Bronchial epithelial cell (primary cell): ENCODE data around the gene KRT74. TPM values are rescaled to one million over a fixed set of nuclear protein-coding genes. Genes with fewer than 3 reads are reported as not detected.

Experiments used
- DNase-seq: peaks from one replicate; pipeline ENCODE4 v3.0.0-alpha.2; 2010; ENCODE audit warnings: low read depth
- FAIRE-seq: peaks from 2 replicates; lab custom pipeline; 2011; peaks lifted over from hg19 to GRCh38; lab: Jason Lieb, UNC
- H3K27me3 ChIP-seq: 2 replicates; pipeline ENCODE4 v1.5.1; 2011; ENCODE audit warnings: low read length; ENCODE audit not compliant: control insufficient read depth, insufficient read depth
- H3K36me3 ChIP-seq: 2 replicates; pipeline ENCODE4 v1.5.1; 2011; ENCODE audit warnings: low read length; ENCODE audit not compliant: control insufficient read depth, insufficient read depth
- H3K4me3 ChIP-seq: 2 replicates; pipeline ENCODE4 v1.5.1; 2011; ENCODE audit warnings: mild to moderate bottlenecking, low read depth, low read length, control low read depth
- total RNA-seq: library from RNA; depleted of rRNA; stranded (reverse); fragments of >200 nt; gene quantifications from 2 replicates; pipeline ENCODE4 v1.2.1, GENCODE V29; 2014
- TF ChIP-seq, protein P1 (sequence below): IDR thresholded peaks from 2 replicates; pipeline ENCODE4 v1.5.1; 2011; ENCODE audit warnings: mild to moderate bottlenecking, moderate library complexity, low read length, control low read depth, inconsistent platforms; ENCODE audit not compliant: insufficient read depth, severe bottlenecking

The KRT74 gene
- total RNA-seq, 1 donor from 2014 or later, result not detected

DNA sequence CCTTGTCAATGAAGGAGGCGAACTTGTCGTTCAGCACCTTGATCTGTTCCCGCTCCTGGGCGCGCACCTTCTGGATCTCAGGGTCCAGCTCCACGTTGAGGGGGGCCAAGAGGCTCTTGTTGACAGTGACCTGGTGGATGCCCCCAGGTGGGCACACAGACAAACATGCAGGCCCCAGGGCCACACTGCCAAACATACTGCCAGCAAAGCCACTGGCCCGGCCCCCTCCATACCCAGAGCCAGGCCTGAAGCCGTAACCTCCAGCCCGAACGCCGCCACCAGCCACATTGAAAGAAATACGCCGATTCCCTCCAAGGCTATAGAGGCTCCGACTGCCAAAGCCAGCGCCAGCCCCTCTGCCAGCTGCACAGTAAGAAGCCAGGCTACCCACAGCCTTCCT lies 337 bp downstream of the KRT74 start:
- TF ChIP-seq, protein P1, sequence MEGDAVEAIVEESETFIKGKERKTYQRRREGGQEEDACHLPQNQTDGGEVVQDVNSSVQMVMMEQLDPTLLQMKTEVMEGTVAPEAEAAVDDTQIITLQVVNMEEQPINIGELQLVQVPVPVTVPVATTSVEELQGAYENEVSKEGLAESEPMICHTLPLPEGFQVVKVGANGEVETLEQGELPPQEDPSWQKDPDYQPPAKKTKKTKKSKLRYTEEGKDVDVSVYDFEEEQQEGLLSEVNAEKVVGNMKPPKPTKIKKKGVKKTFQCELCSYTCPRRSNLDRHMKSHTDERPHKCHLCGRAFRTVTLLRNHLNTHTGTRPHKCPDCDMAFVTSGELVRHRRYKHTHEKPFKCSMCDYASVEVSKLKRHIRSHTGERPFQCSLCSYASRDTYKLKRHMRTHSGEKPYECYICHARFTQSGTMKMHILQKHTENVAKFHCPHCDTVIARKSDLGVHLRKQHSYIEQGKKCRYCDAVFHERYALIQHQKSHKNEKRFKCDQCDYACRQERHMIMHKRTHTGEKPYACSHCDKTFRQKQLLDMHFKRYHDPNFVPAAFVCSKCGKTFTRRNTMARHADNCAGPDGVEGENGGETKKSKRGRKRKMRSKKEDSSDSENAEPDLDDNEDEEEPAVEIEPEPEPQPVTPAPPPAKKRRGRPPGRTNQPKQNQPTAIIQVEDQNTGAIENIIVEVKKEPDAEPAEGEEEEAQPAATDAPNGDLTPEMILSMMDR, result no peak
- H3K27me3 ChIP-seq, result no peaks in the 10 kb centered on the region
- no peak for DNase-seq
- FAIRE-seq, result no peak
- H3K36me3 ChIP-seq, result no peaks in the 10 kb centered on the region
- H3K4me3 ChIP-seq, result no peak overlapping the region

DNA sequence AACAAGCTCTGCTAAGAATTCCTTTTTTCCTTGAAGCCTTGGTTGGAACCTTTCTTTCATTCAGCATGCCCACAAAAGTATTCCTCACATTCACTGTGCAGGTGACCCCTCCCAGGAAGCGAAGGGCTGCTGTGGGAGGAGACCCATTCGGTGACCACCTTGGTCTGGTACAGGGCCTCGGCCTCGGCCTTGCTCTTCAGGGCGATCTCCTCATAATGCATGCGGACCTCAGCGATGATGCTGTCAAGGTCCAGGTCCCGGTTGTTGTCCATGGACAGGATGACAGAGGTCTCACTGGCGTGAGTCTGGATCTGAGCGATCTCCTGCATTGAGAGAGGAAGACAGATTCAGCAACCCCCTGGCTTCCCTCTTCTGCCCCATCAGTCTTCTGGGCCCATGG lies 3.1 kb downstream of the KRT74 start:
- Histone ChIP-seq H3K27me3 (no peaks in the 10 kb centered on the region), H3K4me3 (no peak overlapping the region), H3K36me3 (no peaks in the 10 kb centered on the region)
- TF ChIP-seq, protein P1, result no peak
- FAIRE-seq (peak; percentile 91), DNase-seq (no peak)

DNA sequence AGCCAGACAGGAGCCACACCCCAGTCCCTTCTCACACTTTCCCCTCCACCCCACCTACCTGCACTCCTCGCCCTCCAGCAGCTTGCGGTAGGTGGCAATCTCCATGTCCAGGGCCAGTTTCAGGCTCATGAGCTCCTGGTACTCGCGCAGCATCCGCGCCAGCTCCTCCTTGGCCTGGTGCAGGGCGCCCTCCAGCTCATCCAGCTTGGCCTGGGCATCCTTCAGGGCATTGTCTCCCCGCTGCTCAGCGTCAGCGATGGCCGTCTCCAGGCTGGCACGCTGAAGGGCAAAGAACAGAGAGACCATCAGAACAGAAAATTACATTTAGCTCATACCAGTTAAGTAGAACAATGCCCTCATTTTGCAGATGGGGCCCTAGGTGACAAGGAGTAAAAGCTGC lies 5.5 kb downstream of the KRT74 start:
- TF ChIP-seq, protein P1, result no peak
- no peaks in the 10 kb centered on the region for H3K36me3 ChIP-seq
- peaks cover 3% of the 10 kb centered on the region for H3K27me3 ChIP-seq
- FAIRE-seq, result no peak
- H3K4me3 ChIP-seq, result no peak overlapping the region
- DNase-seq, result no peak

DNA sequence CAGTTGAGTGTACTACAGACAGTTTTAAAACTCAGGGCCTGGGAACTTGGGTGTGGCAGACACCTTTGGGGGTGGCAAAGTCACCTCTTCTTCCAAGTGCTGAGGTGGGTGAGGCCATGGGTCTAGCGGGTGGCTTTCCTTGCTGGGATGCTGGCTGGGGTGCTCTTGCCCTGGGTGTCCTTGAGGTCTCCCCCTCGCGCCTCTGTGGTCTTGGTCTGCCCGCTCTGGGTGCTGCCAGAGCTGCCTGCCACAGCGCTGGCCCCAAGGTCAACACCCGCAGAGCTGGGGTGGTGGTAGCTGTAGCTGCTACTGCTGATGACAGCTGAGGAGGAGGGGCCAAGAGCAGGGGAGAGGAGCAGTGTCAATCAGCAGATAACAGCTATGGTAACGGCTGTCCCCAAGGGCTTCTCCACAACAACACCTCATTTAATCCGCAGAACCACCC lies 6.8 kb downstream of the KRT74 start:
- Histone ChIP-seq H3K4me3 (no peak overlapping the region), H3K27me3 (peaks cover 3% of the 10 kb centered on the region), H3K36me3 (no peaks in the 10 kb centered on the region)
- peak; percentile 83 for FAIRE-seq
- no peak for DNase-seq
- TF ChIP-seq, protein P1, result no peak

DNA sequence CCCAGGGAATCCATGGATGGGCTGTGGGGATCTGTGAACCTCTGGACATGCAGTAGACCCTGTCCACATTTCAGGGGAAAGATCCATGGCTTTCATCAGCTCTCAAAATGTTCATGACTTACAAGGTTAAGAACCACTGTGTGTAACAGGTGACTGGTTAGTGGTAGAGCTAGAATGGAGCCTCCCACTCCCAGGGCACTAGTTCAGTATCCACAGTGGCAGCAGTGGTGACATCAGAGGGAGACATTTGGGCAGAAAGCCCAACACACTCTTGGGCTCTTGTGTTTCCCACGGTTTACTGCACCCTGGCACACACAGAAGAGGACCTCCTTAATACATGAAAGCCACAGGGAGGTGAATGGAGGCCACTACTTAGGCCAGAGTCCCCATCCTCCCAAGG lies 9.1 kb downstream of the KRT74 start:
- TF ChIP-seq, protein P1, result no peak
- FAIRE-seq (peak; percentile 86), DNase-seq (no peak)
- Histone ChIP-seq H3K27me3 (peaks cover 3% of the 10 kb centered on the region), H3K4me3 (no peak overlapping the region), H3K36me3 (no peaks in the 10 kb centered on the region)

DNA sequence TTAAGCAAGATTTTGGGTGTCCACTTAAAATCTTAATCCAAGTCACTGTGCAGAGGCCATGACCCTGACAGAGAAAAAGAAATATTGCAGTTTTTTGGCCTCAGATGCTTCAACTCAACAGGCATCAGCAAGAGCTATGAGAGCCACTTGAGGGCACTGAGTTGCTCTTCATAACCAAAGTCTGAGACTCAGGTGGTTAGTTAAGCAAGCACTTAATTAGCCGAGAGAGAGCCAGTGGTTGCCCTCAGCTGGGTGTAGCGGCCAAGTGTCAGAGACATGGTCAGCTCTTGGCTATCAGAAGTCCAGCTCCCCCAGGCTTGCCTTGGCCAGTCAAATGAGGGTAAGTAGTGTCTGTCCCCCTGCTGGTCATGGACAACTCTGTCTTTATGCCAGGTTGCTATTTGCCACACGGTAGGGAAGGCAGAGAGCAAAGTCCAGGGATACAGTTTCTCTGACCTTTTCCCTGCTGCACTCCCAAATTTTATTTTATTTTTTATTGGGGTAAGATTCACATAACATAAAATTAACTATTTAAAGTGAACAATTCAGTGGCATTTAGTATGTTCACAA lies 11.7 kb downstream of the KRT74 start:
- FAIRE-seq (no peak), DNase-seq (no peak)
- TF ChIP-seq, protein P1, result peak; percentile 48
- no peak overlapping the region for H3K4me3 ChIP-seq
- H3K27me3 ChIP-seq, result peaks cover 3% of the 10 kb centered on the region
- H3K36me3 ChIP-seq, result no peaks in the 10 kb centered on the region
